Measurements from ENCODE around the gene TNFRSF12A. TPM values are rescaled to one million over a fixed set of nuclear protein-coding genes. Genes with fewer than 3 reads are reported as not detected.

TNFRSF12A gene
- total RNA-seq, 1 experiment from 2014 or later = 307 TPM

- DNase-seq (ENCODE audit: low read depth) = no peak
These were observed 34.2 kb upstream of the TNFRSF12A start for GRCh38 chr16:2985893-2986355.

GRCh38 chr16:2986623-2987188 lies 33.5 kb upstream of the TNFRSF12A start:
- DNase-seq (ENCODE audit: low read depth) = no peak

DNA sequence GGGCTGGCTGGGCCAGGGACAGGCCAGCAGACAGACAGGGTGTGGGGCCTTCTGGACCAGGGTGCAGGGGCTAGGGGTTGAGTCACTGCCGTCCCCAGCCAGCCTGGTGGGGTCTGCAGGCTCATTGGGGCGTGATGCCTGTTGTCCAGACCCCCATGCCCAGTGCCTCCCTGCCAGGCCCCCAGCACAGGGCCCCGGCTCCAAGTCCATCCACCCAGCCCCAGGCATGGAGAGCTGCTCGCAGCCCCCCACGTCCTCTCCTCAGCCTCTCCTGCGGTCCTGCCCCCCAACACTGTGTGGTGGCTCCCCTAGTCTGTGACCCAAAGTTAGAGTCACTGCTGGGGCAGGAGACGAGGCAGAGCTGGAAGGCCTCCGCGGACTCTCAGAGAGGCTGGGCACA lies 32.9 kb upstream of the TNFRSF12A start:
- DNase-seq (ENCODE audit: low read depth) = no peak

- no peak for DNase-seq (ENCODE audit: low read depth)
These were observed 32.3 kb upstream of the TNFRSF12A start for GRCh38 chr16:2987833-2988232.

DNA sequence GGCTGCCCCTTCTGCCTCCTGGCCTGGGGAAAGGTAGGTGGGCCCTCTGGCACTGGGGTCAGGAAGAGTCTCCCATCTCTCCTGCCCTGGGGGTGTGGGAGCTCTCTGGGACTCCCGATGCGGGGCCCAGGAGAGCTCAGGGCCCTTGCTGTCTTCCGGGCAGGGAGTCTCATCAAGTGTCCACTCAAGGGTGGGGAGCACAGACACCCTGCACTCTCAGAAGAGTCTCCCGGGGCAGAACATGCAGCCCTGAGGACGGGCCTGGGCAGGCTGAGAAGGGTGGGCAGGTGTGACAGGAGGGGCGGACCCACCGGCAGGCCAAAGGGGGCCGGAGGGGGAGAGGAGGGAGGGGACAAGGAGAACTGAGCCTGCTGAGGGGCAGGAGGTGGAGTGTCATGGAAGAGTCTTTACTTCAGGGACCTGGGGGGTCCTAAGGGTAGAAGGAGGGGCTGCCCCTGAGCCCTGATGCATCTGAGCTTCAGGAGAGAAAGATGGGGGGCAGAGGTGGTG lies 31.5 kb upstream of the TNFRSF12A start:
- DNase-seq (ENCODE audit: low read depth) = no peak

DNA sequence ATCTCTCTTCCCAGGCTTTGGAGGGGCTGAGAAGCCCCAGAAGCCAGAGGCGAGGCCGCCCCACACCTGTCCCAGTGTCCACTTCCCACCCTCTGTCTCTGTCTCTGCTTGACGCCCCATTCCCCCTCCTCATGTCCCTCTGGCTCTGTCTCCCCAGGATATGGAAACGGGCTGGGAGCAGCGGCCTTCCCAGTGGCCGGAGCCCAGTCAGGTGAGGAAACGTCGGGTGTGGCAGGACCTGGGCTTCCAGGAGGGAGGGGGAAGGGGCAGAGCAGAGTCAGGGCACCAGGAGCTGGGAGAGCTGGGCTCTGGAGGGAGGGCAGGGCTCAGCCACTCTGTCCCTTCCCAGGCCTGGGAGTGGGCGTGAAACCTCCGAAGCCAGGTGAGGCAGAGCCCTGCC lies 29.3 kb upstream of the TNFRSF12A start:
- DNase-seq (ENCODE audit: low read depth) = no peak

DNA sequence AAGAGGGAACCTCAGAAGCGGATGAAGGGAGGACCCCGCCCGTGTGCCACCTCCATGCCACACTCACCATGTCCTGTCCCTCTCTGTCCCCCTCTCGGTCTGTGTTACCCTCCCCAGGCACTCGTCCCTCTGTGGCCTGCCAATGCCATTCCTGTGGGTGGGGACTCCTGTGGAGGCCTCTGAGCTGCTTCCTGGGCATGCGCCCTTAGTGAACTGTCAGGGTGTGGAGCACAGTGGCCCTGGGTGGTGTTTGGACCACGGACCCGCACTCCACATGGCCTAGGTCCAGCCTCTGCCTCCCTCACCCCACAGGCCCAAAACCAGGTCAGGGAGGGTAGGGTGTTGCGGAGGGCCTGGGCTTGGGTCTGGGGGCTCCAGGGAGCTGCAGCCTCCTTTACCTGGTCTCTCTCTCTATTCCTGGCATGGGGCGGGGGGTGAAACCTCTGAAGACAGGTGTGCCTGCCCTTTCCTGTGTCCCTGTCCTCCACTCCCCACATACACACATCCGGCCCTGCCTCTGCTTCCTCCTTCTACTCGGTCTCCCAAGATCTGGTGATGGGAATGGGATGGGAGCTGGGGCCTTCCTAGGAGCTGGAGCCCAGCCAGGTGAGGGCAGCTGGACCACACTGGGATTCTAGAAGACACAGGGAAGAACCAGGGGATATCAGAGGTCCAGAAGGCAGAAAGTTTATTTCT lies 28.5 kb upstream of the TNFRSF12A start:
- no peak for DNase-seq (ENCODE audit: low read depth)

GRCh38 chr16:2992383-2993081 lies 27.6 kb upstream of the TNFRSF12A start:
- no peak for DNase-seq (ENCODE audit: low read depth)

- DNase-seq (ENCODE audit: low read depth) = no peak
These were observed 23.9 kb upstream of the TNFRSF12A start for GRCh38 chr16:2996298-2996697.

GRCh38 chr16:2999929-3000328 lies 20.2 kb upstream of the TNFRSF12A start:
- no peak for DNase-seq (ENCODE audit: low read depth)

DNA sequence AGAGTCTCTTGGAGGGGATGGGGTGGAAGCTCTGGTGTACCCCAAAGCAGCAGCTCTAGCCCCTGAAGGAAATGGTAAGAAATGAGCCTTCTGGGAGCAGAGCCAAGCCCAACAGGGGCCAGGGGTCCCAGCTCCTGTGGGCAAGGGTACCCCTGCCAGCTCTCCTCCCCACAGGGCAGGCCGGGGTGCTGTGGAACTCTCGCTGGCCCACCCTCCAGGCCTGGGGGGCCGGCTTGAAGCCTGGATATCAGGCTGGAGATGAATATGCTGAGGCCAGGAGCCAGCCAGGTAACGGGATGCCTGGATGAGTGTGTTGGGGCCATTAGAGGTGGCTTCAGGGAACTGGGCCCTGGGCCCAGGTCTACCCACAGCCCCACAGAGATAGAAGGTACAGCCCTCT lies 19.6 kb upstream of the TNFRSF12A start:
- no peak for DNase-seq (ENCODE audit: low read depth)

- DNase-seq (ENCODE audit: low read depth) = no peak
These were observed 18.9 kb upstream of the TNFRSF12A start for GRCh38 chr16:3001316-3001715.

DNA sequence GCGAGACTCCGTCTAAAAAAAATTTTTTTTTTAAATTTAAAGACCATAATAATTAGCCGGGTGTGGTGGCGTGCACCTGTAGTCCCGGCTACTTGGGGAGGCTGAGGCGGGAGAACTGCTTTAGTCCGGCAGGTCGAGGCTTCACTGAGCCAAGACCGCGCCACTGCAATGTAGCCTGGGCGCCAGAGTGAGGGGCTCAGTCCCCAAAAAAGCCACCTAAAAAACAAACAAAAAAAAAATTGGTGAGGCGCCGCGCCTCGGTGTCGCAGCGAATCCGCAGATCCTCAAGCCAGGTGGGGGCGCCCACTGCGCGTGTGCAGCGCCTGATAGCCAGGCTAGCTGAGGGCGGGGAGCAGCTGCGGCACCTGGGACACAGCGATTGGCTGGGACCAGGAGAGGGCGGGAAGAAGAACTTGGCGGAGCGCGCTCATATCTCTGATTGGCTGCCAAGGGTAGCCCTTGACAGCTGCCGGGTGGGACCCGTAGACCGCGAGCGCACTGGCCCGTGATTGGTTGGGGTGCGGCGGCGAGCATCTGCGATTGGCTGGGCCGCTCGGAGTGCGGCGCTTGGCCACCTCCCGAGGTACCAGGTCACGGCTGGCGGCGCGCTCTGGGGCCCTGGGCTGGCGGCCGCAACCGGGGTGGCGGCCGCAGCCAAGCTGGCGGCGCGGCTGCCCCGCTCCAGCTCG lies 16.4 kb upstream of the TNFRSF12A start:
- peak; percentile 98 for DNase-seq (ENCODE audit: low read depth)

DNA sequence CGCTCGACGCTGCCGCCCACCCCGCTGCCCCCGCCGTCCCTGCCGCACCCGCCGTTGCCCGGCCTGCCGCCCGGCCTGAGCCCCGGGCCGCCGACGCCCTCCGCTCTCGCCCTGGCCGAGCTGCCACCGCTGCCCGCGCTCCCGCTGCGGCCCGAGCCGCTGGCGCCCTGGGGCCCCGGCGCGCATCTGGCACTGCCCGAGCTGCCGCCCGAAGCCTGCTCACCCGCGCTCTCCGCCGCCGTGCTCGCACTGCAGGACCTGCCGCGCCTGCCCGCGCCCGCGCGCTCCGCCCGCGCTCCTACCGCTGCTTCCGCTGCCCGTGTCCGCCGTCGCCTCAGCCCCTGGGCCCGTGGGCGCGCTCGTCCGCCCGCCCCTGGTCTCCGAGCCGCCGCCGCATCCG lies 15.8 kb upstream of the TNFRSF12A start:
- peak; percentile 61 for DNase-seq (ENCODE audit: low read depth)

DNA sequence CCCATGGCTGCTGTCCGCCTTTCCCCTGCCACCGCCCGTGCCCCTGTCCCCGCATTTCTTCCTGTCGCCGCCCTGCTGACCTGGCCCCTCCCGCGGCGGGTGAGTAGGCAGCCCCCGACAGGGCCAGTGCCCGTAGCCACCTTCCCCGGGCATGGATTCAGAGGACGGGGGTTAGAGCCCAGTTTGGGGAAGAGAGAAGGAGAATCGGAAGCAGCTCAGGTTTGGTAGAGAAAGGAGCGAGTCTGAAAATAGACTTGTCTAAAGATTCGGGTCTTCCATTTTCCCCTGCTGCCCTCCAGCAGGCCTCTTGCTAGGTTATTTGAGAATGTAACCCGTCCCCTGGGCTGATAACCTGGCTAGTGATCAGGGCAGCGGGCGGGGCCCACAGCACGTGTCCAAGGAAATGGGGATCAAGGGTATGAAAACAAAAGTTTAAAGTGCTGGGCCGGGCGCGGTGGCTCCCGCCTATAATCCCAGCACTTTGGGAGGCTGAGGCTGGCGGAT lies 15.3 kb upstream of the TNFRSF12A start:
- DNase-seq (ENCODE audit: low read depth) = peak; percentile 55

- no peak for DNase-seq (ENCODE audit: low read depth)
These were observed 12.9 kb upstream of the TNFRSF12A start for GRCh38 chr16:3007059-3007956.

- no peak for DNase-seq (ENCODE audit: low read depth)
These were observed 12.0 kb upstream of the TNFRSF12A start for GRCh38 chr16:3007957-3008689.

GRCh38 chr16:3008690-3009037 lies 11.5 kb upstream of the TNFRSF12A start:
- DNase-seq (ENCODE audit: low read depth) = no peak

GRCh38 chr16:3009568-3010390 lies 10.4 kb upstream of the TNFRSF12A start:
- DNase-seq (ENCODE audit: low read depth) = no peak
